Activated CD4-positive, alpha-beta T cell treated with anti-CD3 and anti-CD28 coated beads, Interleukin-2, amount 50 U/mL, for 4 hours (primary cell): ENCODE measurements around the gene SETD5.

Experiments used
- DNase-seq, 2 experiments: peaks; one replicate each; pipeline ENCODE4 v3.0.0-alpha.2; 2020

SETD5 gene

GRCh38 chr3:9409981-9410854 lies 12.8 kb downstream of the SETD5 start:
- DNase-seq = no peak

GRCh38 chr3:9411302-9411701 lies 13.9 kb downstream of the SETD5 start:
- no peak for DNase-seq

GRCh38 chr3:9412293-9412692 lies 14.9 kb downstream of the SETD5 start:
- no peak for DNase-seq

DNA sequence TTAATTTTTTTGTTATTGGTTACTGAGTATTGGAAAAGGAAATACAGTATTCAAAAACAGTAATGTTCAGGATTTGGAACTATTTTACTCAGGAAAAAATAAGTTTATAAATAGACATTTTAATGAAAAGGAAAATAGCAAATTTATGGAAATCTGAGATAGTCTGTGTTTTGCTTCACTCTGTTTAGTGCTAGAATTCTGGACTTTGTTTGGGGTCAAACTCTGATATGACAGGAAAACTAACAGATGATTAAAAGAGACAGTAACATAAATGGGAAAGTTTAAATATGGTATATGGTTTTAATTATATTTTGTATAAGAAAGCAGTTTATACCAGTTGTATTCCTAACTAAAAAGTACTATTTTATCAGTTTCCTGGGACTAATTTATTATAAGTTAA lies 17.4 kb downstream of the SETD5 start:
- DNase-seq = no peak

DNA sequence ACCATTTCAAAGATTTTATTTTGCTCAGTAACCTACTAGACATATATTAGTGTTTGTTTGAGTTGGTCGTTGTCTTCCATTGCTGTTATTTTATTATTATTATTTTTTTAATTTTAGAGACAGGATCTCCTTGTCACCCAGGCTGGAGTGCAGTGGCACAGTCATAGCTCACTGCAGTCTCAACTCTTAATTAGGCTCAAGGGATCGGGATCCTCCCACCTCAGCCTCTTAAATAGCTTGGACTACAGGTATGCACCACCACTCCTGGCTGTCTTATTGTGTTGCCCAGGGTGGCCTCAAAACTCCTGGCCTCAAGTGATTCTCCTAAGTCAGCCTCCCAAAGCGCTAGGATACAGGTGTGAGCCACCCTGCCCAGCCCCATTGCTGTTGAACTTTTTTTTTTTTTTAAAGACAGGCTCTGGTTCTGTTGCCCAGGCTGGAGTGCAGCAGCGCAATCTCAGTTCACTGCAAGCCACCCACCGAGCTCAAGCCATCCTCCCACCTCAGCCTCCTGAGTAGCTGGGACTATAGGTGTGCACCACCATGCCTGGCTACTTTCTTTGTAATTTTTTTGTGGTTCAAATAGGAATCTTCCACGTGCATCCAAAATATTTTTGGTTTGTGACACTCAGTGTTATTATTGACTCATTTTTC lies 18.2 kb downstream of the SETD5 start:
- no peak for DNase-seq

- no peak for DNase-seq
Measured at GRCh38 chr3:9416139-9416780, 18.8 kb downstream of the SETD5 start.

DNA sequence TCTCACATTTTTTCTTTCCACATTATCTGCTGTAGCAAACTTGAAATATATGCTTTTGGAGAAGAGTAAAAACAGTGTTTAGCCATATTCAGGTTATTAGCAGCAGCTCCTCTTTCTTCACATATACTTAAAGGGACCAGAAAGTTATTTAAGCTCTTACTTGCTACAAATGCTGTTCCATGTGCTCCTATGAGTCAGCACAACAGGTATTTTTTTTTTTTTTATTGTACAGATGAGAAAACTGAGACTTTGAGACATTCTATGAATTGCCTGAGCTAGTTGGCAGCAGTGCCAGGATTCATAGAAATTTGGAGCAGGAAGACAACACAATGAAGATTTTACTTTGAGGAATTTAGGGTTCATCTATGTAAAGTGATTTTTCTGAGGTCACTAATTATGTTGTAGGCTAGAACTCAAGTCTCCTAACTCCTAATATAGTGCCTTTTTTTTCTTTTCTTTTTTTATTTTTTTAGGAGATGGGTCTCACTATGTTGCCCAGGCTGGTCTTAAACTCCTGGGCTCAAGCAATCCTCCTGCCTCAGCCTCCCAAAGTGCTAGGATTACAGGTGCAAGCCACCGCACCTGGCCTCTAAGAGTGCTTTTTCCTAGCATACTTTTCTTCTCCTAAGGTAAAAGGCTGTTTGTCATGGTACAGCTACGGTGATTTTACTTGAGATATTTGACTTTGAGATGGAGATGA lies 23.6 kb downstream of the SETD5 start:
- no peak for DNase-seq

DNA sequence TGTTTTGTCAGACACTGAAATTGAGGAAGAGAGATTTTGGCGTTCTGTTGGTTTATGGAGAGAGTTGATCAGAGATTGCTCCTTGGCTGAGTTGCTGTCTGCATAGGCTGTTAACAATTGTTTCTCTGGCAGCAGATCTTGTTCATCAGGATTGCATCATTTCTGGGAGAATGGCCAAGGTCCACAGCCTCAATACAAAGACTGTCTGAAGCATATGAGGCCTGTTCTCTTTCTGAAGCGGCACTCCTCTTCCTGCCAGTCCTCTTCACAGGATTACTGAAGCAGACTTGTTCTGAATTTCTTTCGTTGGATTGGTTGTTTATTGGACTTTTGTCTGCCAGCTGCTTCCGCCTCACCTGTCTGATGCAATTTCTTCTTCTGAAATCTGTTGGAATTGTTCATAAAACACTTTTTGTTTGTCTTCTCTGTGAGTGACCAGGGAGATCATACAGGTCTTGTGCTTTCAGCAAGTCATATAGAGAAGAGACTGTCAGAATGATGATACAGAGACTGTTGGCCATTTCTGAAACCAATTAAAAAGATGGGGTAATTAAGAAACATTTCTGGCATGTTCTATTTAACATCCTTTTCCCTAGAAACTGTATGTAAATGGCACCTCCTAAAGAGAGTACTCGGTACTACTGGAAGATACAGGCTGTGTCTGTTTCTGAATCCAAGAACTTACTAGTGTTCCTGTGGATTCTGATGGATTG lies 25.5 kb downstream of the SETD5 start:
- no peak for DNase-seq

- no peak for DNase-seq
Measured at GRCh38 chr3:9428411-9428810, 31.0 kb downstream of the SETD5 start.

DNA sequence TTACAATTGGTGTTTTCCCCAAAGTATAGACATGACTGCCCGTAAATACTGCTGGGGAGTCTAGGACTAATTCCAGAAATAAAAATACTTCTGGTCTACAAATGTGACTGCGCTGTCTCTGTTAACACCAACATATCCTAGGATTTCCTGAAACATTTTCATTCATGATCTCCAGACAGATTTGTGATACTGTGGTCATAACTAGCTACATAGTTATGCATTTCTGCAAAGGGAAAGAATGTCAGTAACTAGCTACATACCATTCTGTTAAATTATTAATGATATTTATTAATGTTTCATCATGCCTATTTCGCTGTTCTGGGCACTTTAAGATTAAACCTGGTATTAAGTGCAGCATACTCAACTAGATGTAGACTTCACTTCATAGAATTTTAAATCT lies 33.3 kb downstream of the SETD5 start:
- DNase-seq = no peak

DNA sequence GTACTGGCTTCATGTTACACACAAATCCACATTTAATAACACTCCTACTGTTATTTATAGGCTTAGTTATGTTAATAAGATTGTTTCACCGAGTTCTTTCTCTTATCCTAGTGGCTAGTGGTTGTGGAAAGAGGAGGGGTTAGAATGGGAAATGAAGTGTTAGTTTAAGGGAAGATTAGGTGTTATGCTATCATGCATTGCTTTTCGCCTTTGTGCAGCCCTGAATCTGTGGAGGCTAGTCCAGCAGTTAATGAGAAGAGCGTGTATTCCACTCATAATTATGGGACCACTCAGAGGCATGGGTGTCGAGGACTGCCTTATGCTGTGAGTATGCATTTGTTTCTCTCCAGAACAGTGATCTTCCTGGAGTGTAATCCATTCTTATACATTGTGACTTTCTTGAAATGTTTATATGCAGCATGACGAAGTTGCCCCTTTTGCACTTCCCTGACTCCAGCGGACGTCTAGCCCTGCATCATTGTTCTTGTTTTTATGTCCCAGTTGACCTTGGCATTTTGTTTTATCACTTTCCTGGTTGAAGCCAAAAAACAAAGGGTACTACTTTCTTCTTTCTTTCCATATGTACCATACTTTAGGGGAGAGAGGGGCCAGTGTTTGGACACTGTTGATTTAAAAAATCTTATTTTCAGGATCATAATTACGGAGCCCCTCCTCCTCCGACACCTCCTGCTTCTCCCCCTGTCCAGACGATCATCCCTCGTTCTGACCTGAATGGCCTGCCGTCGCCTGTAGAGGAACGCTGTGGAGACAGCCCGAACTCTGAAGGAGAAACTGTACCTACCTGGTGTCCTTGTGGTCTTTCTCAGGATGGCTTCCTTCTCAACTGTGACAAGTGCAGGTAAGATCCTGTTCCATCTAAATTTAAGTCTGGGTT lies 36.5 kb downstream of the SETD5 start:
- no peak for DNase-seq

DNA sequence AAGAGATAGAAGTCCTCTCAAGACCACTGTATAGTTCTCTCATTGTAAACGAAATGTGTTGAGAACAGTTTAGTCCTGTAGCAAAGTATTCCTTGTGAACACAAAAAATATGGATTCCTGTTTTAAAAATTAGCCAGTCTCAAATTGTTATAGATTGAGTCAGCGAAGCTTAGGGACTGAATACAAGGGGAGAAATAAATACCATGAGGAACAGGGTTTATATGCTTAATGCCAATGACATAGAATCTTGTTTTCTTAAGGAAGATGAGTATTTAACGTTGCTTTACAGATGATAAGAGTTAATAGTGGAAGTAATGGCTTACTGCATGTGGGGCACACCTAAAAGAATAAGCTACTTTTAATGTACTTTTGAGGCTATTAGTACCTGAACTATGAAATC lies 37.9 kb downstream of the SETD5 start:
- DNase-seq = no peak

DNA sequence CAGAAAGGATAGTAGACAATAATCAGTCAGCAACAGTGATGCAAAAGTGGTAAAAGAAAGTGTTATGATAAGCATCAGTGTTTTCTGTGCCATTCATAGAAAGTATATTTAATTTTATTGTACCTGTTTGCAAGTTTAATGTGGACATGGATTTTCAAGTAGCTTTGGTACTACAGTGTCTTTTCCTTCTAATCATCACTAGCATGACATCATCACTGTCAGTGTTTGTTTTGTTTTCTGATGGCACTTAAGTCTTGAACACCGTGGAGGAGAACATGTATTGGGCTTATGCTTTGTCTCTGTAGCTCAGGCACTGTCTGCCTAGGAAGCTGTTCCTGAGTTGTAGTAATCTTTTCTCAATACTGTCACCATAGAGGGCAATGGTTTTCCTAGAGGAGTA lies 41.9 kb downstream of the SETD5 start:
- DNase-seq = no peak

DNA sequence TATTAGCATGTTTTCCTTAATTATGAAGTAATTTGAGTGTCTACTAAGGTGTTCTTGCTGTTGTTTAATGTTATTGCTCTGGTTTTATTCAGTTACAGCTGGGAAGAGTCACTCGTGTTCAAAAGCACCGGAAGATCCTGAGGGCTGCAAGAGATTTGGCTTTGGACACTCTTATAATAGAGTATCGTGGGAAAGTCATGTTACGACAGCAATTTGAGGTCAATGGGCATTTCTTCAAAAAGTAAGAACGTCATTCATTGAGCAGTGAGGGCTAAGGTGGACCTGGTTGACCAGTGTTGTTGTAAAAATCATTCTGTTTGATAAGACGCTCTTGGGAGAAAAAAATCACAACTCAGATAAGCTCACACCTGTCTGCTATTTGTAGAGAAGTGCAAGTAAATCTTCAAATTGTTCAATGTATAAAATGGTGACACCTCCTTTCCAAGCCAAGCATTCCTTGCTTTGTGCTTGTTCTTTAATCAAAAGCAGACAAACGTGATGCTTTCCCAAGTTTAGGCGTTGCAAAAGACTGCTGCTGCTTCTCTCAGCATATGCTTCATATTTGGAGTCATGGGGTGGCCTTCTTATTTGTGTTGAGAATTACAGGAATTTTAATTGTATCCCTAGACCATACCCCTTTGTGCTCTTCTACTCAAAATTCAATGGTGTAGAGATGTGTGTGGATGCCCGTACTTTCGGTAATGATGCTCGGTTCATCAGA lies 44.2 kb downstream of the SETD5 start:
- no peak for DNase-seq

GRCh38 chr3:9448071-9448470 lies 50.7 kb downstream of the SETD5 start:
- DNase-seq = no peak

DNA sequence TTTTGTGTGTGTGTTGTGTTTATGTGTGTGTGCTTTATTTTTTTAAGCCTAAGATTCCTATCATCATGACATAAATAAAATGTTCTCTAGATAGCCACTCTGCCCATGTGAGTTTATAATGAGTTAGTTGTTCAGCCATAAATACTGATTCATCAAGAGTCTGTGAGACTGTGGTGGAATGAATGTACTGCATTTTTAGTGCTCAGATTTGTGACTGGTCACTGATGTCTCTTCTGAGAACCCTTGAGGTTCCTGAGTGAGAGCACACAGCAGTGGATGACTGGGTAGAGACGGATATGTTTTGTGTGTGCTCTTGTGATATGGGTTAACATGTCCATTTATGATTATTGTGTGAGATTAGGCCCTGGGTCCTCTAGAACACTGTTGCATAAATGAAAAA lies 51.2 kb downstream of the SETD5 start:
- no peak for DNase-seq

- DNase-seq = no peak
Measured at GRCh38 chr3:9450126-9450525, 52.7 kb downstream of the SETD5 start.

- no peak for DNase-seq
Measured at GRCh38 chr3:9450991-9451390, 53.6 kb downstream of the SETD5 start.

DNA sequence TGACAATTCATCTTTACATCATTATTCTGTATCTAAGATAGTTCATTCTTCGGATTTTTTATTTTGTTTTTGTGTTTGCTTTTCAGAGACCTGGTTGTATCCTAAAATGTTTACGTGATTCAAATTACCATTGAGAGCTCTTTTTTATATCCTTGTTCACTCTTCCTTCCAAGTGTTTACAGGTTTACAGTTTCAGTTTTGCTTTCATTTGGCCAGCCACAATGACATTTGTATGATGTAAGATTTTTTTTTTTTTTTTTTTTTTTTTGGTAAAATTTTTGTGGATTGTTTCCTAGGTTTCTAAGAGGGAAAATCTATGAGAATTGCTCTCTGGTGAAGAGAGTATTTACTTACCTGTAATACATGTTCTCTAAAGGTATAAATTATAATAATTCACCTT lies 55.0 kb downstream of the SETD5 start:
- no peak for DNase-seq

GRCh38 chr3:9455596-9456131 lies 58.2 kb downstream of the SETD5 start:
- DNase-seq = no peak

DNA sequence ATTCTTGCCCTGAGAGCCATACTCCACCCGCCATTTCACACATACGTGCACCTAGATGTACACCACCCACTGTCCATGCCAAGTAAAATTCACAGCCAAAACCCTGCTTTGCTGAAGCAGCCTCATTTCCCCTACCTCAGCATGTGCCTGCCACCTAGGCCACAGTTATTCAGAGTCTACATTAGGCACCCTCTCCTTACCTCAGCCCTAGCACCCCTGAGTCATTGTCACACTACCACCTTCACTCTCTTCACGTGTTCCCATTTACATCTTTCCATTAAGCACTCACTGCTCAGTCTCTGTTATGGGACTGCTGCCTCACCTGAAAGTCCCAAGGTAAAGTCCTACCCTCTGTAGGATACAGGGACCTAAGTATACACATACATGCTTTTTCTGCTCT lies 70.0 kb downstream of the SETD5 start:
- no peak for DNase-seq
